ENCODE data around the gene IL12RB2.
"Not testable (repeated sequence)": the region's sequence is repeated elsewhere in the genome, so short reads cannot be mapped to it uniquely, and the experiment has no call there.

IL12RB2 gene

DNA sequence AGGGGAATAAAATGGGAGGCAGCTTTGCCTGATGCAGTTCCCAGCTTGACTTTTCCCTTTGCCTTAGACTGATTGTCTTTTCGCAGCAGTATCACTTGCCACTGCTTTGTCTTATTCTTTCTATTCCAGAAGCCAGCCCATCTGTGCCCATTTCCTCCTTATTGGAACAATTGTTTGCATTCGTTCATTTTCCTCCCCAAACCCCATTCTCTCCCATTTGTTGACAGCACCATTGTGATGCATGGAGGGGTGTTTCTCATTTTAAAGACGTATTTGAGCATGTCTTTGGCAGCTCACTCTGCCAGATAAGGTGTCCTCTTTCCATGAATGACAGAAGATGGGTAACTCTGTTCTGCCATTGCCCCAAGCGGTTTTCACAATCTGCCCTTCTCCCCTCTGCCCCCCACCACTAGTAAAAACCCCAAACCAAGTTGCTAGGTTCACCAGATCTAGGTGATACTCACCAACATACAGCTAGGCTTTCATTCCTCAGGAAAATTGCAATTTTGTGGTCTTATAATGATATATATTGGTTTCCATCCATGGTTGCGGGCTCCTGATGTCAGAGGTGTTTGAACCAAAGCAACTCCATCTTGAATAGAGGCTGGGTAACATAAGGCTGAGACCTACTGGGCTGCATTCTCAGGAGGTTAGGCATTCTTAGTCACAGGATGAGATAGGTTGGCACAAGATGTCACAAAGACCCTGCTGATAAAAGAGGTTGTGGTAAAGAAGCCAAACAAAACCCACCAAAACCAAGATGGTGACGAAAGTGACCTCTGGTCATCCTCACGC, 91.7 kb downstream of the IL12RB2 start:
- DNase-seq (ENCODE audit: low spot score): no peak

GRCh38 chr1:67400029-67400786, 92.5 kb downstream of the IL12RB2 start:
- not testable (repeated sequence) for DNase-seq (ENCODE audit: low spot score)

DNA sequence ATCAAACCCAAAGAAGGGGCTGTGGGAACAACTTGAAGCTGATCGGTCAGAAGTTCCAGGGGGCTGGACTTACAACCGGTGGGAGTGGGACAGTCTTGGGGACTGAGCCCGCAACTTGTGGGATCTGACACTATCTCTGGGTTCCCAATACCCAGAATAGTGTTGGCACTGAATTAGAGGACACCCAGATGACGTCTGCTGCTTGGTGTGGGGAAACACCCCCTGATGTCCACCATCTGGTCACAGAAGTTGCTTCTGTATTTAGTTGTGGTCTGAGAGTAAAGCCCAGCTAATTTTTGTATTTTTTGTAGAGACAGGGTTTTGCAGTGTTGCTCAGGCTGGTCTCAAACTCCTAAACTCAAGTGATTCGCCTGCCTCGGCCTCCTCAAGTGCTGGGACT, 93.8 kb downstream of the IL12RB2 start:
- DNase-seq (ENCODE audit: low spot score): no peak

DNA sequence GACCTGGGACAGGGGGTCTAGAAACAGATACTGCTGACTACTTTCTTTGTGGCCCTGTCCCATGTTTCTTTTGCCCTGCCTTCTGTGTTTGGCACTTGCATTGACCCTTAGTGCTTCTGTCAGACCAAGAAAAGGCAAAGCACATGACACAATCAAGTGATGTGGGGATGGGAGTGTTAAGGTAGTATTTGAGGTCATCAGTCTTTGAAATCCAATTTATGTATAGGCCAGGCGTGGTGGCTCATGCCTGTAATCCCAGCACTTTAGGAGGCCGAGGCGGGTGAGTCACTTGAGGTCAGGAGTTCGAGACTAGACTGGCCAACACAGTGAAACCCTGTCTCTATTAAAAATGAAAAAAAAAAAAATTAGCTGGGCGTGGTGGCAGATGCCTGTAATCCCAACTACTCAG, 96.5 kb downstream of the IL12RB2 start:
- no peak for DNase-seq (ENCODE audit: low spot score)

- DNase-seq (ENCODE audit: low spot score): no peak
These were observed 98.0 kb downstream of the IL12RB2 start for GRCh38 chr1:67405473-67406245.

DNA sequence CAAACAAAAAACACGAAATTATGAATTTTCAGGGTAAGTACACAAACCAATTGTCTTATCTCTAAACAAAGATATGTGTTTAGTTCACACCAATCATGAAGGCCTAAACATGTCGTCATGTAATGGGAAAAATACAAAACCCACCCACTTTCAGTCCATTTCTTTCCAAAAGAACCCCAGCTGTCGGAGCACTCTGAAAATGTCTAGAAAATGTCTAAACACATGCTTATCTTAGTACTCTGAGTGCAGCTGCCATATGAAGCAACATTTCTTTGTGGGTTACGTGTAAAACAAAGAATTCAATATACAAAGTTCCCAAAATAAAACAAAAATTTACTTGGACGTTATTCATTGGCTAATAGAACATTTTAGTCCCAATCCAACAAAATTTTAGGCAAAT, 99.8 kb downstream of the IL12RB2 start:
- no peak for DNase-seq (ENCODE audit: low spot score)

DNA sequence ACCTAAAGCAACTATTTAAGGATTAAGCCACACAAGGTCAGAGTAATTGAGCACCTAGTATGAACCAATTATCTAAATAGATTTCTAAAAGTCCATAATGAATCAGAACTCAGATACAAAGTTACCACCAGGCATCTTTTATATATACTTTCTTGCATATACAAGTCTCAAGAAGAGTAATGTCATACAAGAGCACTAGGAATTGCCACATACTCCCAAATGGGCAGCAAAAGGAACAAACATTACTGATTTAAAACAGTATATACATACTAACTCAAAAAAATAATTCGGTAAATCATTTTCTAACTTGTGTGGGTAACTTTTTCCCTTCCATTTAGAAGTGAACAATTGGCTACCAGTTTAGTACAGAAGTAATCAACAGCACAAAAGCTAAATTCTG, 100.5 kb downstream of the IL12RB2 start:
- DNase-seq (ENCODE audit: low spot score): no peak

DNA sequence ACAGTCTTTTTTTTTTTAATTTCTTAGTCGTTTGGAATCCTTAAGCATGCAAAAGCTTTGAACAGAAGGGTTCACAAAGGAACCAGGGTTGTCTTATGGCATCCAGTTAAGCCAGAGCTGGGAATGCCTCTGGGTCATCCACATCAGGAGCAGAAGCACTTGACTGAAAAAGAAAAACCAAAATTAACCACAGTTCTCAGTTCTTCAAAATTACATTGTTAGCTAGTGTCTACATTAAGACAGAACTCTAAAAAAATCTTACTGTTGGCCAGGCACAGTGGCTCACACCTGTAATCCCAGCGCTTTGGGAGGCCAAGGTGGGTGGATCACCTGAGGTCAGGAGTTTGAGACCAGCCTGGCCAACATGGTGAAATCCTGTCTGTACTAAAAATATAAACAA, 105.4 kb downstream of the IL12RB2 start:
- DNase-seq (ENCODE audit: low spot score): not testable (repeated sequence)

DNA sequence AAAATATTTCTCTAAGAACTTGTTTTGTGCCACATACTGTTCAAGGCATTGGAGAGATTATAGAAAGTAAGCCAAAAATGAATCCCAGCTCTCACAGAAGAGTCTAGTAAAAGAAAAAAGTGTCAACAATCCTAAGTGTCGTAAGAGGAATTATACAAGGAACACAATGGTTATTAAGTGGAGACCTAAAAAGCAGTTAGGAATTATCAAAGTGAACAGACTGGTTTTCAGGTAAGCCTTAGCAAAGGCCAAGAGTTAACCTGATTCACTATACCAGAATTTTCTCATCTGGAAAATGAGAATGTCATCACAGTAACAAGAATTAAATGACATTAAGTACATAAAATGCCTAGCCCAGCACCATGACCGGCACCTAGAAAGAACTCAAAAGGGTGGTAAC, 106.9 kb downstream of the IL12RB2 start:
- no peak for DNase-seq (ENCODE audit: low spot score)

DNA sequence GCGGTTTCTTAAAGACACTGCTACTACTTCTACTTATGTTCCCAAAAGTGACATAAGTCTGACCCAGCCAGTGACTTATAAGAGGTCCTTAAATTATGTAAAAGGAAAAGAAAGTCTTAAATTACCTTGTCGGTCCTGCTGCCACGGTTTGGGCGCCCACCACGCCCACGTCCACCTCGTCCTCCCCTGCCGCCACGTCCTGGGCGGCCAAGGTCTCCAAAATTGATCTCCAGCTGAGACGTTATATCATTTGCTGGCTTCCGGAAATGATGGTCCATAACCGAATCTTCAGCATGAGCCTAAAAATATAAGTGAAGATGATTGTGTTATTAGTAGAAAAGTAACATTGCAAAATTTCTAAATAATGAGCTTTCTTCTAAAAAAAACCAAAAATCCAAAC, 107.4 kb downstream of the IL12RB2 start:
- no peak for DNase-seq (ENCODE audit: low spot score)

DNA sequence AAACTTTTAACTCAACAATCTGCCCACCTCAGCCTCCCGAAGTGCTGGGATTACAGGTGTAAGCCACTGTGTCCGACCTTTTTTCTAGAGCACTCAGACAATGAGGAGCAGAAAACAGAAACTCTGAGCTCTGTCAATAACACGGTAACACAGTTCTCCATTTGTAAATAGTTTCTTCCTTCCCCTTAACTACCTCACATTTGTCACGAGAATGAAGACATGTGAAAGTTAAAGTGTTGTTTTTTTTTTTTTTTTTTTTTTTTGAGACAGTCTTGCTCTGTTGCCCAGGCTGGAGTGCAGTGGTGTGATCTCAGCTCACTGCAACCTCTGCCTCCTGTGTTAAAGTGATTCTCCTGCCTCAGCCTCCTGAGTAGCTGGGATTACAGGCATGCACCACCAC, 110.1 kb downstream of the IL12RB2 start:
- DNase-seq (ENCODE audit: low spot score): not testable (repeated sequence)

DNA sequence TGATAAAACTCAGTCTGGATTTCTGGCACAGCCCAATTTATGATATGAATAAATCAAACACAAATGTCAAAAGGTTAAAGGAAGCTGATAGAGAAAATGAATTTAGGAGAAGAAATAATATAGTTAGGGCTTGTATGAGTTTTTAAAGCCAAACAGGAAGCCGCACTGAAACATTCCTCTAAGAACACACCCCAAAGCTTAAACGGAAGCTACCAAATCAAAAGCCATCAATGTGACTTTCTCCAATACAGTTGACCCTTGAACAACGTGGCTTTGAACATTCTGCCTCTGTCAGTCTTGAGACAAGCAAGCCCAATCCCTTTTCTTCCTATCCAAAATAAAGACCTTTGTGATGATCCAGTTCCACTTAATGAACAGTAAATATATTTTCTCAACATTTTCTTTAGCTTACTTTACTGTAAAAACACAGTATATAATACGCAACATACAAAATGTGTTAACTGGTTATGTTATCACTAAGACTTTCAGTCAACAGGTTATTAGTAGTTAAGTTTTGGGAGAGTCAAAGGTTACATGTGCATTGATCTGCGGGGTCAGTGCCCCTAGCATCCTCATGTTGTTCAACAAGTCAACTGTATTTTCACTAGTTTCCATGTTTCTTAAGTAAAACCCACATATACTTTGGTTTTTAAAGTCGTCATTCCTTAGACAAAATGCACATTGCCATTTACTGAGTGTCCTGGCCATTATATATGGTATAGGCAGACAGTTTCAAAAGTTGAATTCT, 111.3 kb downstream of the IL12RB2 start:
- DNase-seq (ENCODE audit: low spot score): no peak

GRCh38 chr1:67420835-67421492, 113.3 kb downstream of the IL12RB2 start:
- no peak for DNase-seq (ENCODE audit: low spot score)

GRCh38 chr1:67427465-67427864, 119.8 kb downstream of the IL12RB2 start:
- no peak for DNase-seq (ENCODE audit: low spot score)

DNA sequence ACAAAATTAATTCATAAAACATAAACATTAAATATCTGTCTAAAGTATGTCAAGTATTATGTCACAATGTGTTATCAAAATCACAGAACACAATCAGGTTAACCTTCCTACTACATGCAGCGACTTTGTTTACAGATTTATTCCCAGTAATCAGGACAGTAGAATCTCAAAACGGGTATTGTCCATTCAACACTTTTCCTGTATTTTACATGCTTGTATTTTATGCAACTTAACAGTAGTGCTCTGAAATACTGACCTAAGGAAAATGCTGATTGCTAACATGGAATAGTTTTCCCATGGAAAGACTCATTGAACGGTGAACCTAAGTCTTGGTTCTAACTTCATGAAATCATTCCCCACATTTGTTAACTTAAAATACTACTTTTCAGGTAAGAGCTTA, 120.3 kb downstream of the IL12RB2 start:
- no peak for DNase-seq (ENCODE audit: low spot score)

- DNase-seq (ENCODE audit: low spot score): no peak
These were observed 121.4 kb downstream of the IL12RB2 start for GRCh38 chr1:67429011-67429527.

- DNase-seq (ENCODE audit: low spot score): peak; percentile 67
These were observed 122.1 kb downstream of the IL12RB2 start for GRCh38 chr1:67429528-67430357.

GRCh38 chr1:67430358-67431155, 122.9 kb downstream of the IL12RB2 start, which contains the start of gene SERBP1:
TSS of gene SERBP1 (minus strand) at chr1:67430402. CDS start at chr1:67430300, 102 bp downstream.
- DNase-seq (ENCODE audit: low spot score): peak; percentile 97

DNA sequence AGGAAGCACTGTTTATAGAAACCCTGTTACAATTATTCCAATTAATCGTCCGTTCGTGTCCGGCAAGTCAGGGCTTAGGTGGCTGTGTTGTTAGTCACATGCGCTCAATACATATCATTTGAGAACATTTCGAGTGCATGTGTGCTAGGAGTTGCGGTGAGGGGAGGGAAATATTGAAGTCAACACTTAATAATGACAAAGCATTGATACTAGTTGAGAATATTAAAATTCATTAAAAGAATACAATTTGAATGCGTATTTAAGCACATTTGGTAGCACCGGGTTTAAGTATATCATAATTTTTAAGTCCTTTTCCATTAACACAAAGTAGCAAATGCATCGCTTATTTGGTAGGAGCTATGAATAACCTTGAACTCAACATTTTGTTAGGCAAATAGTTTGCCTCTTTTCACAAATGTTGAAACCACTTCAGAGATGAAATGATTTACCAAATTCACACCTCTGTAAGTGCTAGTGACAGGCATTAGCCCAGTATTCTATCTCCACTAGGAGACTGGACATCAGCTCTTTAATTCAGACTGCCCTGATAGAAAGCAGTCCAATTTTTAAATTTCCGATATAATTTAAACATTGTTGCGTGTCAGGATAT, 123.6 kb downstream of the IL12RB2 start:
- no peak for DNase-seq (ENCODE audit: low spot score)

Measured in left forelimb (tissue), 1 donor.